ENCODE data around the gene POLN.

The POLN gene

DNA sequence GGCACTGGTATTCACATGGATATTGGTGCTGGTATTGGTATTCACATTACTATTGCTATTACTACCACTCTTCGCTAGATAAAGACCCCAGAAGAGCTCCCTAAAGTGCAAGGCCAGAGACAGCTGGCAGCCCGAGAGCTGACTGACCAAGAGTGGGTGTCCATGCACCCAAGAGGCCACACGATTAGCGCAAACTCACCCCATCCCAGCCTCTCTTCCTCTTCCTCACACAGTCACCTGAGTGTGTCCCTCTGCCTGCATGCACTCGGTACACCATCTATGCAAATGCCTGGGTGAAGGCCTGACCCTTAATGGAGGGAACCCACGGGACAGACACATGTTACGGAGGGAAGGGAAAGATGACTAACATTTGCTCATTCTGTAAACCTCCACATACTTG lies 86.7 kb downstream of the POLN start:
- DNase-seq: no peak

- no peak for DNase-seq
These were observed 87.6 kb downstream of the POLN start for GRCh38 chr4:2154215-2154740.

DNA sequence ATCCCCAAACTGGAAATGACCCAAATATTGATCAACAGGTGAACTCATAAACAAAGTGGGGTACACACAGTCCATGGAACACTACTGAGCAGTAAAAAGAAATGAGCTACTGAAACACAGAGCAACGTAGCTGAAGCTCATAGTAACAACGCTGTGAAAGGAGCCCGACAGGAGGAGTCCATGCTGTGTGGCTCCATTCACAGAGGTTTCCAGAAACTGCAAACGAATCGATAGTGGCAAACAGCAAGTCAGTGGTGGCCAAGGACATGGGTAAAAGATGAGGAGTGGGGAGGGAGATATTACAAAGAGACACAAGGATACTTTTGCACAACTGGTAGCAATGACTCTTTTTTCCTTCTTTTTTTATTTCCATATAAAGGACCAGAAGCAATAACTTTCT lies 90.4 kb downstream of the POLN start:
- DNase-seq: no peak

- no peak for DNase-seq
These were observed 91.8 kb downstream of the POLN start for GRCh38 chr4:2150076-2150475.

GRCh38 chr4:2142630-2143427 lies 99.1 kb downstream of the POLN start:
- DNase-seq: no peak

DNA sequence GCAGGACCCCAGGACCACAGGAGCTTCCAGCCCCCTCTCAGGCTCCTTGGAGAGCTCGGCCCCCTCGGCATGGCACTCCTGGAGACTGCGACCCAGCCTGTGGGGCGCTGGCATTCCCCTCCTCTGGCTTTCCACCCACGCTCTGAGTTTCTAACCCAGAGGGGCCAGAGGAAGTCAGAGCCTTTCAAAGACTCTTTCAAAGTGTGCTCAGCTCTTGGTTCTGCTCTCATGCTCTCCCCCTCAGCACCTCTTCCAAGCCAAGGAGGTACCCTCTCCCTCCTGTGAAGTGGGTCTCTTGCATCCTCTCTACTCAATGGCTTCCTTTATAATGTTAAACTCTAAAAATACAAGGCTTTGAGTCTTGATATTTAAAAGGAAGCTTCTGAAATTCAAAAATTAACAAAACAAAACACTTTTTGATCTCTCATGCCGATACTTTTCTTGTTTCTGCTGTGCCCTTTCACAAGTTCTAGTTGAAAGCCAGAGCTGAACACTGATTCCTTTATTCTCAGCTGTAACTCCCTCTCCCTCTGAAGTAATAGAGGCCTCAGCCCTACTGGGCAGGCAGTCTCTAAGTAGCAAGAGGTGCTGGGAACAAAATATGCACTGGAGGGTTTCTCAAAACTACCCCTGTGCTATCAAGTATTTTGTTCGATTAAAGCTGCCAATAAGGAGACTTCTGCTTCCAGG lies 100.0 kb downstream of the POLN start:
- DNase-seq: no peak

- no peak for DNase-seq
These were observed 100.7 kb downstream of the POLN start for GRCh38 chr4:2141022-2141761.

GRCh38 chr4:2138846-2139500 lies 102.9 kb downstream of the POLN start:
- no peak for DNase-seq

GRCh38 chr4:2136726-2137125 lies 105.2 kb downstream of the POLN start:
- DNase-seq: no peak

DNA sequence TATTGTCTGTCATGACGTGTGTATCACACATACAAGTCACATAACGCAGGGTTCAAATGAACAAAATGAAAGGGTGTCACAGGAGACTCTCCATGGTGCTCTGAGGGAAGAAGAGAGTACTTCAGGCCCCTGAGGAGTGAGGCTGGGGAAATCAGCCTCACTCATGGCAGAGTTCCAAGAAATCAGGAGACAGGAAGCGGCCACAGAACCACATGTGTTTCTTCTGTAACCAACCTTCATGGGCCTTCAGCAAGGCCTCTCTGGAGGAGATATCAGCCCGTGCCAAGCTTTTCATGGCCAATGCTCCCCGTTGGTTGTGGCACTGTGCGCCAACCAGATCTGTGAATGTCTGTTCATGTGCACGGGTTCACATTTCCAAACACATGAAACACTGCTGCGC lies 106.8 kb downstream of the POLN start:
- DNase-seq: no peak

DNA sequence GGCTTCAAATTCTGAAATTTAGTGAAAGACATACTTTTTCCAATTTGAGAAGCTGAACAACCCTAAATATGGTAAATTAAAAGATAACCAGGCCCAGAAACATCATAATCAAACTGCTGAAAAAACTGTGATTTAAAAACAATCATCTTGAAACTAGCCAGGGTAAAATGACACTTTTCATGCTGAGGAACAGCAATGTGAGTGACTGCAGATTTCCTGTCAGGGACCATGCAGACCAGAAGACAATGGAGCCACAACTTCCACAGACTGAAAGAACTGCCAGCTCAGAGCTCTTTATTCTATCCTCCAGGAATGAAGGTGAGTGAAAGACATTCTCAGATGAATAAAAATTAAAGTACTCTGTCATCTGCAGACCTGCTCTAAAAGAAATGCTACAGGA lies 109.5 kb downstream of the POLN start:
- DNase-seq: no peak

DNA sequence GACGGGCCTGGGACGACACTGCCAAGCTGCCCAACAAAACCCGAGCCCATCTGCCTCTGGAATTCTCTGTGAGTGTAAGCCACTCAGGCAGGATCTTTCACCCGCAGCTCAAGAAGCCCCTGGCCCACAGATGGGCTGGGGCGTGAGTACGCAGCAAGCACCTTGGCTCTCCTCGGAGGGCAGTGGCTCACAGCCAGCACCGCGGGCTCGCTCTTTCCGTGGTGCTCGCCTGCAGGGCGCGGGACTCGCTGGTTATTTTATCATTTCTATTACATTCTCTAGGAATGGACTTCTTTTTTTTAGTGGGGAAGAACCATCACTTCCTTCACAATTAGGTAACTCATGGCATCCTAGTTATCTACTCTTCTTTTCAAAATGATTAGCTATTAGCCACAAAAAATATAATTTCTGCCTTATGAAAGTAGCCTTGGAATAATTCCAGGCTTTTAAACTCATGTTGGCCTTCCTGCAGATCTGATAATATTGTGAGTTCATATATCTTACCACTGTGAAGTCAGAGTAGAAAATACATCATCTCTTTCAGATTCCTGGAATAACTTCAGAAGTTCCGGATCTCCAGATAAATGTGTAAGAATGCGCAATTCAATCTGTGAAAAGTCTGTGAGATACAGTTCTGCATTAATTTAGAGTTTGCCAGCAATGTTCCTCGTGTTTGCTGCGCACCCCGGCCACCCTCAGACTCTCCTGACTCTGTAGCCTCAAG lies 114.2 kb downstream of the POLN start:
- DNase-seq: no peak

DNA sequence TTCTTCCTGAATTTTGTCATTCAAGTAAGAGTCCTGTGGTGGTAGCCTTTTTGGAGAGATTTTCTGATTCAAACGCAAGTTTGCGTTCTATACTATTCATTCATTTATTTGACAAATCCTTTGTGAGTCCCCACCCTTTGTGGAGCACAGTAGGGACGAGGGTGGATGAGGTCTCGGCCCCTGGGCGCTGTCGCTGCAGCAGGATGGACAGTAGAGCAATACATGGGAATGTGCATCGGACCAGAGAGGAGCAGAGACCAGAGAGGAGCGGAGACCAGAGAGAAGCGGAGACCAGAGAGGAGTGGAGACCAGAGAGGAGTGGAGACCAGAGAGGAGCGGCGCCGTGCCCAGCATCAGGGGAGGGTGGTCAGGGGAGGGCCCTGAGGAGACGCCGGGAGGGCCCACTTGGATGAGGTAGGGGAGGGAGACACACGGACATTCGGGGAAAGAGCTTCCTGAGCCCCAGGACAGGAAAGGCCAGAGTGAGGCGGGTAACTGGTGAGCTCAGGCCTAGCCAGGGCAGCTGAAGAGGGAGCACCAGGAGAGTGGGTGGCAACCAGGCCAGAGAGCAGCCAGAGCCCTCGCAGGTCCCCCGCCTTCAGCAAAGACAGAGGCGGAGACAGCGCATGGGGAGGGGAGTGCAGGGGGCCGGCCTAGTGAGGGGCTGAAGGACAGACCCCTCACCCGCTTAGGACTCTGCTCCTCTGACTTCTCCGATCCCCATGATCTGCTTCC lies 115.4 kb downstream of the POLN start:
- DNase-seq: no peak

- no peak for DNase-seq
These were observed 116.1 kb downstream of the POLN start for GRCh38 chr4:2125831-2126230.

- no peak for DNase-seq
These were observed 116.9 kb downstream of the POLN start for GRCh38 chr4:2125023-2125422.

DNA sequence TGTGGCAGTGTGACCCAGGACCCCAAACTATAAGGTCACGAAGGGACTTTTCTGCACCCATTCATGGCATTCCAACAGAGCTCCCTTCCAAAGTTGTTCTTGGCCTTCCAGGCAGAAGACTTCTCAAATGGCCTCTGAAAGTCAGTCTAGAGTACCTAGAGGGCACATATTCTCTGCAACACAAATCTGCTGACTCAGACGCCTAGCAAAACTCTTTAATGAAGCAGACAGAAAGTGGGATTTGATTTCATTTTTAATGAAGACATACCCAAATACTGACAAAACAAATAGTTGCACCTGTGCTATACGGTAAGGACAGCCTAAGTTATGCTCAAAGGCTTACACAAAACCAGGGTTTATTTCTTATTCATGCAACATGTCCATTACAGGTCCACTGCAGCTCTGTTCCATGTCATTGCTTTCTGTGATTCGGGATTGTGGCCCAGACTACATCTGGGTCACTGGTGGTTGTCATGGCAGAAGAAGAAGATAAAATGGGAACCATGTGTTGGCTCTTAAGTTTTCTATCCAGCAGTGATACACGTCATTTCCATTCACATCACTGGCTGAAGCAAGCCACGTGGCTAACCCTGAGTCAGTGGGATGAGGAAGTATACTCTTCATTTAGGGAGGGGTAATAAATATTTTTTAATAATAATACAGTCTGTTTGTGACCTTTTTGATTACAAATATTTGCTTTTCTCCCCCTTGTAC lies 125.1 kb downstream of the POLN start:
- no peak for DNase-seq

DNA sequence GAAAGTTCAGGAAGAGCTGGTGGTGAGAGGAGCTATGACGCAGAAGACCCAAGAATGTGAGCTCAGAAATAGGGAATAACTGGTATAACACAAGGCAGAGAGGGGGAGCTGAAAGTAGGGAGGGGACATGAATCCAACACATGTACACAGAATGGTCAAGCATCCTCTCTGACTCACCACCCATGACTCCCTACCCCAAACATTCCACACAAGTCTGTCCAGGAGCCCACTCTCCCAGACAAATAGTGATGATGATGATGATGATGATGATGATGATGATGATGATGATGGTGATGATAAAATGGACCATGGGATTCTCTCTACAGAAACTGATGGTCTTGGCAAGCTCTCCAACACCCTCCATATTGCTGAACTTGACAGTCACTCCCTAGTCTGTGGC lies 136.4 kb downstream of the POLN start:
- DNase-seq: no peak

DNA sequence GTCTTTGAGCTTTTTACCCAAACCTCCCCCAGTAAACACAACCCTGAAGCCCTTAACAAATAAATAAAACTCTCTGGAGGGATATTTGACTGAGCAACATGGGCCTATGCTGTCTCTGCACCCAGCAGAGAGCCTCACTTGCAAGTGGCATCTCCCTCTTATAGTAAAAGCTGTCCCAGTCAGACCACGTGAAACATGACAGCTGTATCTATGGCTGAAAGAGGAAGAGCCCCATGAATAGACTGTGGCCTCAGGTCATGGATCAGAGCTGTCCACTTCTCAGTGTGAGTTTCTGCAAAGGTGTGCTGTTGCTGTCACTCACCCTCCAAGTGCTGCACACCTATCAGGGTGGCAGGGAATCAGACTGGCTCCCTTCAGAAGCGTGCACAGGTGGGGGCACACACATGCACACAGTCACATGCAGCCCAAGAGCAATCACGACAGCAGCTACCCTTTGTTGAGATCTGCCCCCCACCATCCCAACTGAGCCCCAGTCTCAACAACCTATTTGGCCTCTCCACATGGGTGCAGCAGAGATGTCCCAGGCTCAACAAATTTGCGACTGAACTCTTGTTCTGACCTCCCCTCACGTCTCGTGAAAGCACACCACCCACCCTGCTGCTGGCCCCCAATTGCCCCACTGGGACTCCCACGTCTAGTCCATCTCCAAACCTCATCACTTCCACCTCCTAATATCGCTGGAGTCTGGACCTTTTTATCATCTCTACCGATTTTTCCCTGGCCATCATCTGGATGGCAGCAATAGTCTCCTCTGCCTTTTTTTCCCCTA lies 137.2 kb downstream of the POLN start:
- DNase-seq: no peak

GRCh38 chr4:2103843-2104547 lies 137.9 kb downstream of the POLN start:
- no peak for DNase-seq

Data from CD4-positive, alpha-beta T cell treated with Interleukin-15 for 1 hour (primary cell).